ENCODE measurements around the gene SNAPC4.
A peak's percentile ranks its signal among the peaks of the same experiment; 100 is the strongest.

Gene SNAPC4

GRCh38 chr9:136375096-136375495, 24.9 kb downstream of the SNAPC4 start:
- TF ChIP-seq POLR2AphosphoS5 (IDR thresholded peaks at IDR 0.05; ENCODE audit: low read depth, low read length) = no peak
- TF ChIP-seq PAX5 (IDR thresholded peaks at IDR 0.05; ENCODE audit: insufficient read depth, low read length, severe bottlenecking) = no peak
- TF ChIP-seq POU2F2 (IDR thresholded peaks at IDR 0.05; ENCODE audit: low read depth, low read length) = no peak
- no peak for TF ChIP-seq POLR2A (IDR thresholded peaks at IDR 0.05; ENCODE audit: low read depth, low read length)
- TF ChIP-seq SPI1 (IDR thresholded peaks at IDR 0.05; ENCODE audit: low read depth, low read length) = no peak
- DNase-seq (ENCODE audit: insufficient read length, low spot score) = no peak
- no peak for FAIRE-seq

DNA sequence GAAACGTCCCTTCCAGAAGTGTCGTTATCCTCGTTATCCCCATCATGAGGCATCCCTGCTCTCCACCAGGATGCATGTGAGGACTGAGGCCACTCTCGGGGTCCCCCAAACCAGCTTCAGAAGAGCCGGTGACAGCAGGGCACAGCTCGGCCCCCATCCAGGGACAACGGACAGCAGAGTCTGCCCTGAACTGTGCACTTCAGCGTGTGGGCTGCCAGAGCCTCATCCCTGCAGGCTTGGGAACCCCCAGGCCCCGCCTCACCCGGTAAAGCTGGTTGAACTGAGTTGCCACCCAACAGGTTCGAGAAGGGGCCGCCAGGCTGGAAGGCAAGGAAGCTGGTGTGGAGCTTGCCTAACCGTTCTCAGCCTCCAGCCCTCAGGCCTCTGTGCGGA, 25.8 kb downstream of the SNAPC4 start:
- DNase-seq (ENCODE audit: insufficient read length, low spot score) (no peak), FAIRE-seq (no peak)
- TF ChIP-seq POU2F2 (IDR thresholded peaks at IDR 0.05; ENCODE audit: low read depth, low read length) = no peak
- no peak for TF ChIP-seq TAF1 (IDR thresholded peaks at IDR 0.05; ENCODE audit: low read depth, low read length)
- TF ChIP-seq PAX5 (IDR thresholded peaks at IDR 0.05; ENCODE audit: insufficient read depth, low read length, severe bottlenecking) = no peak
- no peak for TF ChIP-seq POLR2AphosphoS5 (IDR thresholded peaks at IDR 0.05; ENCODE audit: low read depth, low read length)
- TF ChIP-seq SPI1 (IDR thresholded peaks at IDR 0.05; ENCODE audit: low read depth, low read length) = no peak
- TF ChIP-seq POLR2A (IDR thresholded peaks at IDR 0.05; ENCODE audit: low read depth, low read length) = no peak

DNA sequence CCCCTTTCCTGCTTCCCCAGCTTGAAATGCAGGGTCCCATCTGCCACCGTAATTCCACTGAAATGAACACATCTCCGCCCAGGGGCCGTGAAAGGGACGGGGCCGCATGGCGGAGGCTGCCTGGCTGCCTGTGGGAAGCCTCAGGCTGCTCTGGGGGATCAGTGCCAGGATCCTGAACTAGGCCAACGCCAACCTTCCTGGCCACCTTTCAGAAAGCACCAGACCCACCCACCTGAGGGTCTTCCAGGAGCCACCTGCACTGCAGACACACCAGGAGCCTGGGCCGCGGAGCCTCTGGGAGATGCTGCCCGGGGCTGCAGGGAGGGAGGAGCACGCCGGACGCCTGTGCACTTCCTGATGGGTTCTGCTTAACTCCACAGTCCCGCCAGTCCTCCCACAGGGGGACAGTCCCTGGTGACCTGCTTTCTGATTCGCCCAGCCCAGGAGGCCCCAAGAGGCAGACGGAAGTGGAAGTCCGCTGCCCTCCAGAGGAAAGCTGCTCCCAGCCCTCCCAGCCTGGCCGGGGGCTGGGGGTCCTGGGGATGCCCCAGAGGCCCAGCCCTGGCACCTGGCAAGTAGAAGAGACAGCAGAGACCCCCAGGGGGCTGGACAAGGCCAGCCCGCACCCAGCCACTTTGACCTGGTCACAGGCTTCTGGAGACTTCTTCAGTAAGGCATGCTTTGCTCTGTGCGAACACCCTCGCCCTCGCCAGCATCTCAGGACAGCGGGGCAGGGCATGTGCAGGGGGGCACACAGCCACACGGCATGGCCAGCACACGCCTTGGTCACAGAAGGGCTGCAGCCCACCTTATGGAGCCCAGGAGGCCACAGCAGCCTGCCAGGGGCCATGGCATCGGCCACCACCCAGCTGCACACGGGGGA, 26.4 kb downstream of the SNAPC4 start, which contains the start of gene CARD9:
Gene CARD9 (minus strand): TSS at position 370 of the 883 bp plus-strand sequence. CDS start 1,591 bp downstream, outside the sequence.
- DNase-seq (ENCODE audit: insufficient read length, low spot score) (no peak), FAIRE-seq (no peak)
- TF ChIP-seq POLR2AphosphoS5 (IDR thresholded peaks at IDR 0.05; ENCODE audit: low read depth, low read length) (no peak), POU2F2 (IDR thresholded peaks at IDR 0.05; ENCODE audit: low read depth, low read length) (no peak), TAF1 (IDR thresholded peaks at IDR 0.05; ENCODE audit: low read depth, low read length) (no peak), PAX5 (IDR thresholded peaks at IDR 0.05; ENCODE audit: insufficient read depth, low read length, severe bottlenecking) (no peak), SPI1 (IDR thresholded peaks at IDR 0.05; ENCODE audit: low read depth, low read length) (no peak), POLR2A (IDR thresholded peaks at IDR 0.05; ENCODE audit: low read depth, low read length) (no peak)

DNA sequence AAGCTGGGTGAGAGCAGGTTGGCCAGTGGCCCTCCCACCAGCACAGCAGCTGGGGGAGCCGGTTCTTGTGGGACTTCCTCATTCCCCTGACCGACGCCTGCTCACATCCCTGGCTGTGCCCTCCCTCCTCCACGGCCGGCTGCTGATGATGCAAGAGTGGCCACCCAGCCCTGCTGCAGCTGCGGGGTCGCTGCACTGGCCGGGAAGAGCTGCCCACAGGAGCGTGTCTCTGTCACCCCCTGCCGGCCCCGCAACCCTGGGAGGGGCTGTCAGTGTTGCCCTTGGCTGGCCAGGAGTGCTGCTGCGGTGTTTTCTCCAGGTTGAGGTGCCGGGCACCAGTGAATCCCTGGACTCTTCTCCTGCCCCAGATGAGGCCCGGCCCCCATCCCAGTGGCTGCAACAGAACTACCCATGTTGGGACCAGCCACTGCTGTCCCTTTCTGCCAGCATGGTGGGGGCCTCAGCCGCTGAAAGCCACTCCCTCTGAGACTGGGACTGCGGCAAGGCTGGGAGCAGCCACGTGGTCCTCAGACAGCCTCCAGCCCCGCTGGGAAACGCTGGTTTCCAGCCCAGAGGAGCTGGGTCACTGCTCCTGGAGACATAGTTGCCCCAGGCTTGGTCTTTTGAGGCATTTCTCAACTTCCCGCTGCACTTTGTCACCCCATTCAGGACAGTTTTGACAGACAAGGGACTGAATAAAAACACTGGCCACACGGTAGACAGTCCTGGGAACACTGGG, 27.2 kb downstream of the SNAPC4 start:
- FAIRE-seq (no peak), DNase-seq (ENCODE audit: insufficient read length, low spot score) (no peak)
- TF ChIP-seq POLR2AphosphoS5 (IDR thresholded peaks at IDR 0.05; ENCODE audit: low read depth, low read length) (no peak), SPI1 (IDR thresholded peaks at IDR 0.05; ENCODE audit: low read depth, low read length) (peak; percentile 72)

DNA sequence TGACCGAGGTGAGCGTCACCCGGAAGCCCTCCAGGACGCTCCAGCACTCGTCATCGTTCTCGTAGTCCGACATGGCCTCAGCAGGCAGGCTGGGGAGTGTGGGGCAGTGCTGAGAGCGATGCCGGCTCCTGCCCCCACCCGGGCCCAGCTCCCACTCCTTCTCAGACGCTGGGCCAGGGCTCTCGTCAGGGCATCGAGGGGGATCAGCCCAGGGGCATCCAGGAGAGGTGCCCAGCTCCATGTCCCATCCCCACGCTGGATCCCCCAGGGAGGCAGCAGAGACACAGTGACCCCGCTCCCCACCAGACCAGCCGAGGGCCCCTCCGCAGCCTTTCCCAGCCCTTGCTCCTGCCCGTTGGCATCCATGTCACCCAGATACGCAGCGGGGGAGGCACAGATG, 28.0 kb downstream of the SNAPC4 start:
- FAIRE-seq = no peak
- TF ChIP-seq SPI1 (IDR thresholded peaks at IDR 0.05; ENCODE audit: low read depth, low read length) (no peak), POLR2AphosphoS5 (IDR thresholded peaks at IDR 0.05; ENCODE audit: low read depth, low read length) (no peak), TAF1 (IDR thresholded peaks at IDR 0.05; ENCODE audit: low read depth, low read length) (no peak), POLR2A (IDR thresholded peaks at IDR 0.05; ENCODE audit: low read depth, low read length) (no peak), PAX5 (IDR thresholded peaks at IDR 0.05; ENCODE audit: insufficient read depth, low read length, severe bottlenecking) (no peak), POU2F2 (IDR thresholded peaks at IDR 0.05; ENCODE audit: low read depth, low read length) (no peak)

DNA sequence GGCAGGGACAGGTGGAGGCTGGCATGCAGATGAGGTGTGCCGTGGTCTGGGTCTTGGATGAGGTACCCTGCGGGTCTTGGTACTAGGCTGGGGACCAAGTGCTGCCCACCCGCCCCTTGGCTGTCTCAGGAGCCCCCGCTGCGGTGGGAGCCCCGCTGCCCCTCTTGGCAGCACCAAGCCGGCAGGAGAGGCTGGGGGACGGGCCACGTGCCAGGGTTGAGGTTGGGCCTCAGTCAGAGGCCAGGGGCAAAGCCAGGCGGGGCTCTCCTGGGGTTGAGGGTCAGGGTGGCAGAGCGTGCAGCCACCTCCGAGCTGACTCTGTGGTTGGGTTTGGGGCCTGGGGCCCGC, 28.5 kb downstream of the SNAPC4 start:
- FAIRE-seq (no peak), DNase-seq (ENCODE audit: insufficient read length, low spot score) (no peak)
- TF ChIP-seq POU2F2 (IDR thresholded peaks at IDR 0.05; ENCODE audit: low read depth, low read length) (no peak), POLR2AphosphoS5 (IDR thresholded peaks at IDR 0.05; ENCODE audit: low read depth, low read length) (no peak), SPI1 (IDR thresholded peaks at IDR 0.05; ENCODE audit: low read depth, low read length) (no peak), TAF1 (IDR thresholded peaks at IDR 0.05; ENCODE audit: low read depth, low read length) (no peak), PAX5 (IDR thresholded peaks at IDR 0.05; ENCODE audit: insufficient read depth, low read length, severe bottlenecking) (no peak), POLR2A (IDR thresholded peaks at IDR 0.05; ENCODE audit: low read depth, low read length) (no peak)

More for the DNA sequence above, 28.0 kb downstream of the SNAPC4 start:
- no peak for DNase-seq (ENCODE audit: insufficient read length, low spot score)

GRCh38 chr9:136370687-136371532, 29.1 kb downstream of the SNAPC4 start:
- FAIRE-seq (no peak), DNase-seq (ENCODE audit: insufficient read length, low spot score) (no peak)

DNA sequence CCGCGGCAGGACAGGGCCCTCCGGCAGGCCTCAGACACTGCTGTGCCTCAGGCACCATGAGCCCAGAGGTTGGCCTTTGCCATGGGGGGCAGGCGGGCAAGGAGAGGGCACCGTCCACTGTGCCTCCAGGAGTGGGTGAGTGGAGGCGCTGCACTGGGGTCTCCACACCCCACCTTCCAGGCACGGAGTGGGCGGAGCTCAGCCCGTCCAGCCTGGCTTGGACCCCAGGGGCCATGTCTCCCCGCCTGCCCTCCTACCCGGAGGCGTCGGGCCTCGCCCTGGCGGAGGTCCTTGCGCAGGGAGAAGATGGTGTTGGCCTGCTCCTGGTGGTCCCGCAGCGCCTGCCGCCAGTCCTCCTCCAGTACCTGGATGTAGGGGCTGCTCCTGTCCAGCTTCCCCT, 29.9 kb downstream of the SNAPC4 start:
- DNase-seq (ENCODE audit: insufficient read length, low spot score) (no peak), FAIRE-seq (no peak)
- TF ChIP-seq SPI1 (IDR thresholded peaks at IDR 0.05; ENCODE audit: low read depth, low read length) (no peak), POLR2AphosphoS5 (IDR thresholded peaks at IDR 0.05; ENCODE audit: low read depth, low read length) (no peak), PAX5 (IDR thresholded peaks at IDR 0.05; ENCODE audit: insufficient read depth, low read length, severe bottlenecking) (no peak), POLR2A (IDR thresholded peaks at IDR 0.05; ENCODE audit: low read depth, low read length) (no peak), TAF1 (IDR thresholded peaks at IDR 0.05; ENCODE audit: low read depth, low read length) (no peak), POU2F2 (IDR thresholded peaks at IDR 0.05; ENCODE audit: low read depth, low read length) (no peak)

More at GRCh38 chr9:136370687-136371532, 29.1 kb downstream of the SNAPC4 start:
- TF ChIP-seq TAF1 (IDR thresholded peaks at IDR 0.05; ENCODE audit: low read depth, low read length) = no peak
- TF ChIP-seq POU2F2 (IDR thresholded peaks at IDR 0.05; ENCODE audit: low read depth, low read length) = no peak
- TF ChIP-seq POLR2A (IDR thresholded peaks at IDR 0.05; ENCODE audit: low read depth, low read length) = no peak
- no peak for TF ChIP-seq POLR2AphosphoS5 (IDR thresholded peaks at IDR 0.05; ENCODE audit: low read depth, low read length)
- no peak for TF ChIP-seq PAX5 (IDR thresholded peaks at IDR 0.05; ENCODE audit: insufficient read depth, low read length, severe bottlenecking)
- TF ChIP-seq SPI1 (IDR thresholded peaks at IDR 0.05; ENCODE audit: low read depth, low read length) = no peak

All from GM12891 (cell line).